PC-3 (cell line): Measurements from ENCODE around the gene CSF2RB. TPM values are rescaled to one million over a fixed set of nuclear protein-coding genes. Genes with fewer than 3 reads are reported as not detected.

ENCODE experiments used
- ATAC-seq: fragments of 200-7000 bp; cut with Tn5 transposase; 2 replicates; pipeline ENCODE4 v1.9.1; 2020; ENCODE audit warnings: mild to moderate bottlenecking, moderate library complexity
- BruUV-seq: library from RNA; stranded (reverse); fragments of 400-500 nt; replicated peaks from 2 replicates; lab custom pipeline; 2021; lab: Mats Ljungman, UMichigan
- CTCF ChIA-PET: fragments of 300-600 bp; sonication (Branson Sonifier 250); formaldehyde crosslinking; loops from one replicate; lab custom pipeline; 2022; ENCODE audit warnings: antibody characterized with exemption; lab: Charles Lee
- POLR2A ChIA-PET: fragments of 300-600 bp; sonication (Branson Sonifier 250); formaldehyde crosslinking; loops from one replicate; lab custom pipeline; 2022; ENCODE audit warnings: antibody characterized with exemption; ENCODE audit not compliant: unreplicated experiment; lab: Charles Lee
- DNase-seq: peaks from one replicate; pipeline ENCODE4 v3.0.0-alpha.2; 2015
- H2AFZ ChIP-seq: fragments of 300-600 bp; sonication (generic); 2 replicates; pipeline ENCODE4 v1.6.0; 2016; ENCODE audit warnings: antibody characterized with exemption, low read length
- H3F3A ChIP-seq: fragments of 300-600 bp; sonication (generic); one replicate; pipeline ENCODE4 v1.6.0; 2017; ENCODE audit warnings: antibody characterized with exemption, low read length, control low read depth, mild to moderate bottlenecking; ENCODE audit not compliant: unreplicated experiment
- H3K27ac ChIP-seq: fragments of 300-600 bp; sonication (generic); 2 replicates; pipeline ENCODE4 v1.5.1; 2016; ENCODE audit warnings: mild to moderate bottlenecking, low read length
- H3K27me3 ChIP-seq: fragments of 300-600 bp; sonication (generic); 2 replicates; pipeline ENCODE4 v1.6.1; 2016; ENCODE audit warnings: low read length, mixed read lengths
- H3K36me3 ChIP-seq: fragments of 300-600 bp; sonication (generic); 2 replicates; pipeline ENCODE4 v1.6.1; 2016; ENCODE audit warnings: low read depth, mixed run types, low read length, mixed read lengths
- H3K4me1 ChIP-seq: fragments of 300-600 bp; sonication (generic); 2 replicates; pipeline ENCODE4 v1.5.1; 2016; ENCODE audit warnings: low read length; ENCODE audit not compliant: insufficient read depth
- H3K4me2 ChIP-seq: fragments of 300-600 bp; sonication (generic); 2 replicates; pipeline ENCODE4 v1.6.0; 2016; ENCODE audit warnings: low read length
- H3K4me3 ChIP-seq: fragments of 300-600 bp; sonication (generic); 2 replicates; pipeline ENCODE4 v1.5.1; 2016; ENCODE audit warnings: mild to moderate bottlenecking, low read length, mixed read lengths
- H3K79me2 ChIP-seq: fragments of 300-600 bp; sonication (generic); 2 replicates; pipeline ENCODE4 v1.6.1; 2017; ENCODE audit warnings: low read length, mixed read lengths
- H3K9ac ChIP-seq: fragments of 300-600 bp; sonication (generic); 2 replicates; pipeline ENCODE4 v1.6.0; 2016; ENCODE audit warnings: mild to moderate bottlenecking, low read length
- H3K9me2 ChIP-seq: fragments of 300-600 bp; sonication (generic); replicated peaks from 2 replicates; pipeline ENCODE4 v1.6.1; 2016; ENCODE audit warnings: mixed run types, low read length, mixed read lengths
- H3K9me3 ChIP-seq: fragments of 300-600 bp; sonication (generic); 2 replicates; pipeline ENCODE4 v1.6.1; 2016; ENCODE audit warnings: low read length, mixed read lengths
- H4K20me1 ChIP-seq: fragments of 300-600 bp; sonication (generic); 2 replicates; pipeline ENCODE4 v1.6.1; 2016; ENCODE audit warnings: low read length, mixed read lengths
- CTCF ChIP-seq: fragments of 300-600 bp; sonication (generic); conservative IDR thresholded peaks from 2 replicates; pipeline ENCODE4 v1.5.1; 2017; ENCODE audit warnings: antibody characterized with exemption, low read depth, mild to moderate bottlenecking, low read length
- EZH2 ChIP-seq: fragments of 300-600 bp; sonication (generic); IDR thresholded peaks from one replicate; pipeline ENCODE4 v1.6.1; 2017; ENCODE audit warnings: antibody characterized with exemption, mild to moderate bottlenecking, low read length; ENCODE audit not compliant: unreplicated experiment
- EZH2phosphoT487 ChIP-seq: fragments of 300-600 bp; sonication (generic); IDR thresholded peaks from 2 replicates; pipeline ENCODE4 v1.6.1; 2018; ENCODE audit warnings: mild to moderate bottlenecking, antibody characterized with exemption, low read length, borderline replicate concordance
- intact Hi-C: fragments of 100-400 bp; cut with micrococcal nuclease; formaldehyde crosslinking; loops from 2 replicates; pipeline ENCODE4 v1.9.0; 2023
- total RNA-seq: library from RNA; depleted of rRNA; stranded (reverse); fragments of >200 nt; gene quantifications from 2 replicates; pipeline ENCODE4 v1.2.3, GENCODE V29; 2014

The CSF2RB gene
- total RNA-seq, 1 experiment from 2014 or later: not detected

GRCh38 chr22:36898690-36899089, 14.7 kb upstream of the CSF2RB start:
- DNase-seq (no peak), ATAC-seq (no peak)
- Histone ChIP-seq H2AFZ (no peak overlapping the region), H3F3A (no peaks in the 10 kb centered on the region), H3K27me3 (peaks cover 22% of the 10 kb centered on the region), H3K9me2 (no peaks in the 10 kb centered on the region), H3K9ac (no peak overlapping the region), H3K9me3 (no peaks in the 10 kb centered on the region), H3K27ac (no peak overlapping the region), H3K4me1 (no peaks in the 10 kb centered on the region), H3K79me2 (no peaks in the 10 kb centered on the region), H3K4me2 (no peak overlapping the region), H3K4me3 (no peak overlapping the region), H3K36me3 (no peaks in the 10 kb centered on the region), H4K20me1 (no peaks in the 10 kb centered on the region)
- intact Hi-C loops: no loop called here
- ChIA-PET CTCF (no interaction called here), POLR2A (no interaction called here)
- no TSS peak for BruUV-seq
- TF ChIP-seq EZH2: no peak
- no peak for TF ChIP-seq EZH2phosphoT487
- TF ChIP-seq CTCF: no peak

DNA sequence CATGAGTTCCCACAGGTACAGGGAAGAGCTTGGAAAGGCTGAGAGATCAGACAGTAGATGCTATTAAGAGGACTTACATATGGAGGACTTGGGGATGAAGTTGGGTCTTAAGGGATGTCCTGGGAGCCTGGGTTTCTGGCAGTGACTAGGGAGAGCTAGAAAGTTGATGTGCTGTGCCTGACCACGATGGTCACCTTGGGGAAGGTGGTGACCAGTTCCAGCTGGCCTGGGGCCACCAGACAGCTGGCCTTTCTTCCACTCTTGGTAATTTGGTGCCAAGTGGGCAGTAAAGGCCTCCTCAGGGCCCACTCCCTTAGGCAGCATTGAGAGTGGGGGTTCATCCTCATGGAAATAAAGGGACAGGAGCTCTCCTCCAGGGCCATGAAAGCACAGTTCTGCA, 13.9 kb upstream of the CSF2RB start:
- POLR2A ChIA-PET: no interaction called here
- CTCF ChIA-PET: no interaction called here
- Histone ChIP-seq H3K9me3 (no peaks in the 10 kb centered on the region), H4K20me1 (no peaks in the 10 kb centered on the region), H3K79me2 (no peaks in the 10 kb centered on the region), H3F3A (no peaks in the 10 kb centered on the region), H3K36me3 (no peaks in the 10 kb centered on the region), H3K9ac (no peak overlapping the region), H2AFZ (no peak overlapping the region), H3K4me1 (no peaks in the 10 kb centered on the region), H3K4me2 (no peak overlapping the region), H3K27me3 (peaks cover 22% of the 10 kb centered on the region), H3K4me3 (no peak overlapping the region), H3K27ac (no peak overlapping the region), H3K9me2 (no peaks in the 10 kb centered on the region)
- ATAC-seq (no peak), DNase-seq (no peak)
- intact Hi-C loops: no loop called here
- TF ChIP-seq EZH2phosphoT487 (no peak), EZH2 (no peak), CTCF (no peak)
- BruUV-seq: no TSS peak

DNA sequence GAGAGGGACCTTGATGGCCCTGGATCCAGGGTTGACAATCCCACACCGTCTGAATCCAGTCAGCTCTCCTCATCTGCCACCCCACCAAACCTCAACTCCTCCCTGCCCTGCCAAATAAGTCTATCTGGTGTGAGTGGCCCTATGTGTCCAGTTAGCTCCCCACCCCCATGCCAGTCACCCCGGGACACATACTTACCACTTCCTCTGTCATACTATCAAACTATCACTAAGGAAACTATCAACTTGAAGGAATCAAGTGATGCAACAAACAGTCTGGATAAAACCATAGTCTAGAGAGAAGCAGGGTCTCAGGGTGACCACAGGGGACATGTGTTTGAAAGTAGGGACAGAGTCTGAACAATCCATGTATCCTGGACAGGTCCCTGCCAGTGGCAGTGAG, 13.2 kb upstream of the CSF2RB start:
- Histone ChIP-seq H2AFZ (no peak overlapping the region), H3K4me1 (no peaks in the 10 kb centered on the region), H3K4me3 (no peak overlapping the region), H3K79me2 (no peaks in the 10 kb centered on the region), H3K4me2 (no peak overlapping the region), H3K9ac (no peak overlapping the region), H3K36me3 (no peaks in the 10 kb centered on the region), H3K9me3 (no peaks in the 10 kb centered on the region), H4K20me1 (no peaks in the 10 kb centered on the region), H3K27ac (no peak overlapping the region), H3F3A (no peaks in the 10 kb centered on the region), H3K27me3 (peaks cover 22% of the 10 kb centered on the region), H3K9me2 (no peaks in the 10 kb centered on the region)
- POLR2A ChIA-PET: no interaction called here
- intact Hi-C loops: no loop called here
- no TSS peak for BruUV-seq
- CTCF ChIA-PET: no interaction called here
- ATAC-seq (no peak), DNase-seq (no peak)
- TF ChIP-seq CTCF: no peak
- no peak for TF ChIP-seq EZH2
- TF ChIP-seq EZH2phosphoT487: no peak
